NOMO-1 treated with dmso at 0.1 percent for 144 hours (cell line): ENCODE results near the gene BAAT.

Source experiments
- DNase-seq: peaks from one replicate; lab custom pipeline; 2025; ENCODE audit not compliant: unreplicated experiment; lab: John Stamatoyannopoulos, UW

The BAAT gene

DNA sequence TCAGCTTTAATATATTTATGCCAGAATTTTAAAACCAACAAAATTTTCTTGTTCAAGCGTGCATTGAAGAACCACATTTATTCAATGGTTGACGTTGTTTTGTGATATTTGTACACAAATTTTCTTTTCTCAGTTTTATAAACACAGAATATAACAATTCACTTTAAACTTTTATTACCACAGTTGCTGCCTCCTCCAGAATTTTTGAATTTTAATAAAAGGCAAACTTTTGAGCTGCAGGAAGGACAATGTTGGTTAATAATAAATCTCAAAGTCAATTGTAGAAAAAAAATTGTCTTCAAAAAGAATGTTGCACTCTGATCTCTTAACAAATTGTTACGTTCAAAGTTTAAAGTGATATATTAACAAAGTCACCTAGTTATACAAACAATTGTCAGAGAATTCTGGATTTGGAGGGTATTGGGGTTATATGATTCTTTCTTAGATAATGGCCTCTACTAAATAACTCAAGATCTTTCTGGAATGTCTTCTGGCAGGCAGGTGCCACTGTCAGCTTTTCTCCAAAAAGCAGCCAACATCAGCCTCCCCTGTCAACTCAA is 60.5 kb downstream of the BAAT start:
- no peak for DNase-seq

GRCh38 chr9:101323129-101323528 is 61.7 kb downstream of the BAAT start:
- no peak for DNase-seq

DNA sequence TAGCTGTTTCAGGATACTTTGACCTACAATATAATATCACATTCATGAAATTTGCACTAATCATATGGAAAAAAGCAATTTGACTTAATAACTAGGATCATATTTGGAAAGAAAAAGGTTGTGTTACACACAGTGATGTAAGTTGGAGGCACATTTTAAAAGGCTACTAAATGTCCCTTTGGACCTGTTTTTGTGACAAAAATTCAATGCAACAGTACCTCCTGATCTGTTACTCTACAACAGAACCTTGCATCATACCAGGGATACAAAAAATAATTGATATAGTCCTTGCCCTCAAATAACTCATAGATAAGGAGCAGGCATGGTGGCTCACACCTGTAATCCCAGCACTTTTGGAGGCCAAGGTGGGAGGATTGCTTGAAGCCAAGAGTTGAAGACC is 67.1 kb downstream of the BAAT start:
- no peak for DNase-seq

- DNase-seq = no peak
Measured at GRCh38 chr9:101315112-101315450, 69.7 kb downstream of the BAAT start.

GRCh38 chr9:101312661-101313060 is 72.1 kb downstream of the BAAT start:
- DNase-seq = no peak

DNA sequence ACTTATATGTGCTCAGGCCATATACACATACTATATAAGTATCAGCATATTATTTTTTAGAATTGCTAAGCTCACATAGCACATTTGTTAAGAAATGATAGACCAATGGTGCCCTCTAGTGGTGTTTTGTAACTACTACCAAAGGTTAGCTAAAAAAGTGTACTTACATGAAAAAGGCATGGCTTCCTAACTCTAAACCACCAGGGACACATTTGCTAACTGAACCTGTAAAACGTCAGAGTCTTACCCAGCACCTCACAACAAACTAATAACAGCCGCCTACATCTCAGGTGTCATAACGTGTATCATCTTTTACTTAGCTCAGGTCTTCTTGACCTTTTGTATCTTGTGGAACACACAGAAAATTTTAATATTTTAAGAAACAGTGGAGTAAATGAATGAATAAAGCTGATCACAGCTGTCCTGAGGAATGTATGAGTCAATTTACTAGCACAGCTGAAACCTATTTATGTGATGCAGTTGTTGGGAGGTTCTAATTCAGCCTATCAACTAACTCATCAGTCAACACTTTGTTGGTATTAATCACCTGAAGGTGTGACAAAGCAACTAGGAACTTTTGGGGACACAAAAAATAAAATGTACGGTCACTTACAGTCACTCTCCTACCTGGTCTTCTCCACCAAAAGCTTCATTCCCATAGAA is 72.9 kb downstream of the BAAT start:
- DNase-seq = peak; percentile 33

- DNase-seq = no peak
Measured at GRCh38 chr9:101311191-101311590, 73.6 kb downstream of the BAAT start.
